ENCODE data around the gene C20orf144. TPM values are rescaled to one million over a fixed set of nuclear protein-coding genes. Genes with fewer than 3 reads are reported as not detected.

Gene C20orf144
- total and polyA plus RNA-seq, 9 of the 15 experiments (the other 6 are each of a cell fraction or from before 2014, with no cell fraction given), result 0.04 to 0.23 (median 0.11) TPM; not detected in 2

- TF ChIP-seq ELK3 (CRISPR knock-in tag; IDR thresholded peaks at IDR 0.05), result no peak
- no peak for TF ChIP-seq ZNF699 (CRISPR knock-in tag; IDR thresholded peaks at IDR 0.05; ENCODE audit: insufficient replicate concordance)
- no peak for TF ChIP-seq BMI1 (IDR thresholded peaks at IDR 0.05; ENCODE audit: low read length)
- TF ChIP-seq JUN (IDR thresholded peaks at IDR 0.05; ENCODE audit: borderline replicate concordance, low read depth, low read length), result no peak
- TF ChIP-seq JUN (CRISPR knock-in tag; IDR thresholded peaks at IDR 0.05; ENCODE audit: borderline replicate concordance), result no peak
- no peak for TF ChIP-seq TRIM28 (IDR thresholded peaks at IDR 0.05)
- TF ChIP-seq PTBP1 (IDR thresholded peaks at IDR 0.05; ENCODE audit: low read depth, low read length), result no peak
- no peak for TF ChIP-seq BDP1 (IDR thresholded peaks at IDR 0.05; ENCODE audit: insufficient read depth, insufficient read length)
- no peak for TF ChIP-seq NCOA6 (IDR thresholded peaks at IDR 0.05)
- no peak for TF ChIP-seq KLF10 (CRISPR knock-in tag; IDR thresholded peaks at IDR 0.05)
- TF ChIP-seq PHF21A (IDR thresholded peaks at IDR 0.05; ENCODE audit: borderline replicate concordance, low read depth), result no peak
- TF ChIP-seq ZNF316 (IDR thresholded peaks at IDR 0.05), result no peak
- no peak for TF ChIP-seq ETS1 (conservative IDR thresholded peaks at IDR 0.05; ENCODE audit: control insufficient read depth, low read depth, low read length)
- no peak for TF ChIP-seq DNMT1 (IDR thresholded peaks at IDR 0.05)
- no peak for TF ChIP-seq RBM15 (IDR thresholded peaks at IDR 0.05; ENCODE audit: insufficient read depth, low read length)
- peak; percentile 43 for TF ChIP-seq POLR2B (IDR thresholded peaks at IDR 0.05; ENCODE audit: low read depth, partially characterized antibody)
- no peak for TF ChIP-seq ZNF609 (CRISPR knock-in tag; IDR thresholded peaks at IDR 0.05; ENCODE audit: borderline replicate concordance)
- no peak for TF ChIP-seq L3MBTL2 (IDR thresholded peaks at IDR 0.05)
- TF ChIP-seq FOXP4 (CRISPR knock-in tag; IDR thresholded peaks at IDR 0.05; ENCODE audit: borderline replicate concordance), result no peak
- TF ChIP-seq KAT8 (IDR thresholded peaks at IDR 0.05; ENCODE audit: low read depth), result no peak
- no peak for TF ChIP-seq ZFP30 (CRISPR knock-in tag; IDR thresholded peaks at IDR 0.05; ENCODE audit: borderline replicate concordance)
These were observed 47.9 kb downstream of the C20orf144 start (continued) for GRCh38 chr20:33709905-33710541.

All from K562 (cell line).